ENCODE results near the gene LPCAT1.
"Not testable (repeated sequence)": the region's sequence is repeated elsewhere in the genome, so short reads cannot be mapped to it uniquely, and the experiment has no call there.

Gene LPCAT1

GRCh38 chr5:1520791-1521453, 2.8 kb downstream of the LPCAT1 start:
- no peak for DNase-seq

- DNase-seq = no peak
Measured at GRCh38 chr5:1519631-1520210, 4.0 kb downstream of the LPCAT1 start.

GRCh38 chr5:1517838-1518237, 5.9 kb downstream of the LPCAT1 start:
- no peak for DNase-seq

GRCh38 chr5:1516615-1517601, 6.9 kb downstream of the LPCAT1 start:
- DNase-seq = no peak

- DNase-seq = no peak
Measured at GRCh38 chr5:1515921-1516571, 7.7 kb downstream of the LPCAT1 start.

- no peak for DNase-seq
Measured at GRCh38 chr5:1515311-1515920, 8.3 kb downstream of the LPCAT1 start.

- not testable (repeated sequence) for DNase-seq
Measured at GRCh38 chr5:1514819-1515310, 8.9 kb downstream of the LPCAT1 start.

GRCh38 chr5:1514027-1514818, 9.5 kb downstream of the LPCAT1 start:
- DNase-seq = no peak

- DNase-seq = no peak
Measured at GRCh38 chr5:1513326-1514026, 10.3 kb downstream of the LPCAT1 start.

- no peak for DNase-seq
Measured at GRCh38 chr5:1512541-1513291, 11.0 kb downstream of the LPCAT1 start.

- DNase-seq = no peak
Measured at GRCh38 chr5:1511651-1512540, 11.9 kb downstream of the LPCAT1 start.

- DNase-seq = no peak
Measured at GRCh38 chr5:1511048-1511447, 12.7 kb downstream of the LPCAT1 start.

GRCh38 chr5:1510631-1511030, 13.1 kb downstream of the LPCAT1 start:
- no peak for DNase-seq

GRCh38 chr5:1510151-1510561, 13.6 kb downstream of the LPCAT1 start:
- DNase-seq = no peak

- DNase-seq = no peak
Measured at GRCh38 chr5:1509346-1510085, 14.2 kb downstream of the LPCAT1 start.

- DNase-seq = no peak
Measured at GRCh38 chr5:1508659-1509290, 15.0 kb downstream of the LPCAT1 start.

GRCh38 chr5:1507961-1508658, 15.7 kb downstream of the LPCAT1 start:
- no peak for DNase-seq

All from DMS 273 treated with DMSO at 0.1 percent for 48 hours (cell line).